Astrocyte (in vitro differentiated cells and primary cell): ENCODE data around the gene RGS19. TPM values are rescaled to one million over a fixed set of nuclear protein-coding genes. Genes with fewer than 3 reads are reported as not detected.

Experiments used
- DNase-seq: peaks from one replicate; pipeline ENCODE4 v3.0.0-alpha.2; 2010; ENCODE audit warnings: low read depth
- FAIRE-seq: peaks from 2 replicates; lab custom pipeline; 2011; peaks lifted over from hg19 to GRCh38; lab: Jason Lieb, UNC
- H2AFZ ChIP-seq: 2 replicates; pipeline ENCODE4 v1.6.0; 2012; ENCODE audit warnings: low read depth, low read length, inconsistent platforms
- H3K27ac ChIP-seq: 2 replicates; pipeline ENCODE4 v1.5.1; 2011; ENCODE audit warnings: low read depth, low read length, inconsistent platforms
- H3K27me3 ChIP-seq: 2 replicates; pipeline ENCODE4 v1.6.0; 2011; ENCODE audit warnings: low read length, inconsistent platforms; ENCODE audit not compliant: insufficient read depth
- H3K36me3 ChIP-seq: 2 replicates; pipeline ENCODE4 v1.5.1; 2011; ENCODE audit warnings: low read length, inconsistent platforms; ENCODE audit not compliant: insufficient read depth
- H3K4me1 ChIP-seq: 2 replicates; pipeline ENCODE4 v1.5.1; 2011; ENCODE audit warnings: low read length, inconsistent platforms; ENCODE audit not compliant: insufficient read depth
- H3K4me2 ChIP-seq: 2 replicates; pipeline ENCODE4 v1.6.0; 2012; ENCODE audit warnings: low read length, inconsistent platforms
- H3K4me3 ChIP-seq: 2 replicates; pipeline ENCODE4 v1.5.1; 2011; ENCODE audit warnings: low read depth, mild to moderate bottlenecking, low read length, inconsistent platforms; ENCODE audit not compliant: insufficient read depth
- H3K79me2 ChIP-seq: 2 replicates; pipeline ENCODE4 v1.6.0; 2012; ENCODE audit warnings: mild to moderate bottlenecking, low read length, inconsistent platforms; ENCODE audit not compliant: insufficient read depth
- H3K9ac ChIP-seq: 2 replicates; pipeline ENCODE4 v1.6.0; 2012; ENCODE audit warnings: mild to moderate bottlenecking, low read length, inconsistent platforms
- H3K9me3 ChIP-seq: 2 replicates; pipeline ENCODE4 v1.5.1; 2012; ENCODE audit warnings: low read depth, mild to moderate bottlenecking, low read length, inconsistent platforms; ENCODE audit not compliant: insufficient read depth
- H4K20me1 ChIP-seq: 2 replicates; pipeline ENCODE4 v1.6.0; 2012; ENCODE audit warnings: low read length, inconsistent platforms; ENCODE audit not compliant: insufficient read depth
- H3K27ac Mint-ChIP-seq: one replicate; pipeline ENCODE4 v1.8.0; 2021; ENCODE audit warnings: mild to moderate bottlenecking, mixed read lengths; ENCODE audit not compliant: unreplicated experiment
- H3K27me3 Mint-ChIP-seq: one replicate; pipeline ENCODE4 v1.8.0; 2021; ENCODE audit warnings: low read depth, mixed read lengths; ENCODE audit not compliant: unreplicated experiment
- H3K36me3 Mint-ChIP-seq: one replicate; pipeline ENCODE4 v1.8.0; 2021; ENCODE audit warnings: low read depth, mixed read lengths; ENCODE audit not compliant: unreplicated experiment
- H3K4me1 Mint-ChIP-seq: one replicate; pipeline ENCODE4 v1.8.0; 2021; ENCODE audit warnings: low read depth, mixed read lengths; ENCODE audit not compliant: unreplicated experiment
- H3K4me3 Mint-ChIP-seq: one replicate; pipeline ENCODE4 v1.8.0; 2021; ENCODE audit warnings: mild to moderate bottlenecking, moderate library complexity, mixed read lengths; ENCODE audit not compliant: unreplicated experiment
- H3K9me3 Mint-ChIP-seq: one replicate; pipeline ENCODE4 v1.8.0; 2021; ENCODE audit warnings: mild to moderate bottlenecking, mixed read lengths; ENCODE audit not compliant: unreplicated experiment
- CTCF ChIP-seq: IDR thresholded peaks from 2 replicates; pipeline ENCODE4 v1.5.1; 2011; ENCODE audit warnings: low read depth, mild to moderate bottlenecking, inconsistent platforms, low read length, moderate library complexity; ENCODE audit not compliant: insufficient read depth
- EZH2 ChIP-seq: IDR thresholded peaks from 2 replicates; pipeline ENCODE4 v1.6.1; 2012; ENCODE audit warnings: mild to moderate bottlenecking, low read length, inconsistent platforms; ENCODE audit not compliant: insufficient read depth
- total RNA-seq: library from RNA; stranded (reverse); gene quantifications from 2 replicates; pipeline ENCODE4 v1.2.1, GENCODE V29; 2021

Gene RGS19
- total RNA-seq, 1 donor from 2014 or later: 18.3 TPM

DNA sequence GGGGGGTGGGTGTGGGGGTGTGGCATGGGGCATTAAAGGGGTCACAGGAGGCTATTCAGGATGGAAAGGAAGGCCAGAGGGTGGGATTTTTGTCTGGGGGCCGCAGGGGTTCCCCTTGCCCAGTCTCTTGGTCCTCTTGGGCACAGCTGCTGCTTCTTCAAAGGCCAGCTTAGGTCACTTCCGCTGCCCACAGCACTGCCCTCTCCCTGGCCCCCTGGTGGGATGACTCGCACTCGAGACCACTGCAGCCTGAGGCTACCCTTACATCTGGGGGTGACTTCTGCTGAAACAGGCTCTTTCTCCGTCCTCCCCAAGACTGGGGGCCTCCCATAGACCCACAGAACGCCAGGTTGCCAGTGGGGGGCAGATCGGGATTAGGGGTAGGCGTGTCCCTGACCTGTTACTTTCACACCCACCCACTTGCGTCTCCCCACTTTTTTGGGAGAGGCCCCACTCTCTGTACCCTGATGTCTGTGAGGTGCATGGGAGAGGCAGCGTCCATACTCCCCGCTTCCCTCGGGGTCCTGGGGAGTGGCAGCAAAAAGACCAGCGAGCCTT, 3.6 kb upstream of the RGS19 start:
- peak overlapping the region; percentile 74 for H3K4me3 Mint-ChIP-seq
- H3K9me3 Mint-ChIP-seq: peaks cover 4% of the 10 kb centered on the region
- Histone ChIP-seq H4K20me1 (peaks cover 15% of the 10 kb centered on the region), H3K4me1 (peaks cover 16% of the 10 kb centered on the region), H3K79me2 (no peaks in the 10 kb centered on the region), H2AFZ (no peak overlapping the region), H3K27me3 (peaks cover 30% of the 10 kb centered on the region), H3K27ac (no peak overlapping the region), H3K9me3 (peaks cover 2% of the 10 kb centered on the region), H3K36me3 (no peaks in the 10 kb centered on the region), H3K9ac (no peak overlapping the region), H3K4me3 (no peak overlapping the region), H3K4me2 (peak overlapping the region; percentile 83)
- DNase-seq (no peak), FAIRE-seq (no peak)
- H3K36me3 Mint-ChIP-seq: no peaks in the 10 kb centered on the region
- no peaks in the 10 kb centered on the region for H3K4me1 Mint-ChIP-seq
- TF ChIP-seq CTCF (no peak), EZH2 (no peak)
- peaks cover 15% of the 10 kb centered on the region for H3K27me3 Mint-ChIP-seq
- no peak overlapping the region for H3K27ac Mint-ChIP-seq

GRCh38 chr20:64082126-64082731, 2.9 kb upstream of the RGS19 start:
- Mint-ChIP-seq H3K27me3 (peaks cover 12% of the 10 kb centered on the region), H3K27ac (no peak overlapping the region), H3K36me3 (no peaks in the 10 kb centered on the region), H3K4me1 (no peaks in the 10 kb centered on the region), H3K9me3 (peaks cover 4% of the 10 kb centered on the region), H3K4me3 (peak overlapping the region; percentile 34)
- H3K27me3 ChIP-seq: peaks cover 27% of the 10 kb centered on the region
- H3K36me3 ChIP-seq: no peaks in the 10 kb centered on the region
- no peak for FAIRE-seq
- no peaks in the 10 kb centered on the region for H3K79me2 ChIP-seq
- no peak overlapping the region for H3K27ac ChIP-seq
- TF ChIP-seq EZH2 (no peak), CTCF (no peak)
- no peak overlapping the region for H3K9ac ChIP-seq
- peaks cover 15% of the 10 kb centered on the region for H4K20me1 ChIP-seq
- H3K4me3 ChIP-seq: no peak overlapping the region
- no peaks in the 10 kb centered on the region for H3K9me3 ChIP-seq
- peaks cover 16% of the 10 kb centered on the region for H3K4me1 ChIP-seq
- H2AFZ ChIP-seq: no peak overlapping the region
- no peak overlapping the region for H3K4me2 ChIP-seq
- DNase-seq: no peak

DNA sequence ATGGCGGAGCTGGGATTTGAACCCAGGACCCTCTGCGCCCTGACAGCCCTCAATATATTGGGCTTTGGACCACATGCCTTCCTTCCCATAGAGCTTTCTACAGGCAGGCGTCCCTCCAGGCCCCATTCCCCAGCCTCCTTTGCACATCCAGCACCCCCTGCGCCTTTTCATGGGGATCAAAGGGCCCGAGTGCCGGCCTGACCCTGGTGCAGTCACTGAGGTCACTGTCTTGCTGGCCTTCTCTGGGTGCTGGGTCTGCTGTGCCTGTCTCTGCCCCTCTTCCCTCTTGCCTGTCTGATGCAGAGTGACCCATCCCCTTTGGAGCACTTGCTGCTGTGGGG, 2.3 kb upstream of the RGS19 start:
- Histone ChIP-seq H3K4me1 (peaks cover 16% of the 10 kb centered on the region), H3K4me3 (no peak overlapping the region), H3K9ac (no peak overlapping the region), H3K36me3 (no peaks in the 10 kb centered on the region), H3K27ac (no peak overlapping the region), H4K20me1 (peaks cover 15% of the 10 kb centered on the region), H3K27me3 (peaks cover 27% of the 10 kb centered on the region), H2AFZ (no peak overlapping the region), H3K9me3 (no peaks in the 10 kb centered on the region), H3K4me2 (no peak overlapping the region), H3K79me2 (no peaks in the 10 kb centered on the region)
- Mint-ChIP-seq H3K4me1 (no peaks in the 10 kb centered on the region), H3K27ac (no peak overlapping the region), H3K36me3 (no peaks in the 10 kb centered on the region), H3K4me3 (no peak overlapping the region), H3K9me3 (peaks cover 4% of the 10 kb centered on the region), H3K27me3 (peaks cover 12% of the 10 kb centered on the region)
- FAIRE-seq (no peak), DNase-seq (no peak)
- TF ChIP-seq EZH2 (no peak), CTCF (no peak)
